BLaER1 treated with 17β-estradiol and CSF1 and Interleukin-3, amounts not matched to agents 10 nM and 100 nM (cell line): ENCODE data around the gene CFAP157.

Experiments
- H3K27ac ChIP-seq, 11 experiments: shearing (Covaris generic); formaldehyde crosslinking; 2 replicates each; pipeline ENCODE4 v1.8.1; 2022
- H3K27me3 ChIP-seq, 11 experiments: shearing (Covaris generic); formaldehyde crosslinking; 2 replicates each; pipeline ENCODE4 v1.8.1; 2022
- H3K36me3 ChIP-seq, 11 experiments: shearing (Covaris generic); formaldehyde crosslinking; 2 replicates each; pipeline ENCODE4 v1.8.1; 2022
- H3K4me1 ChIP-seq, 10 experiments: shearing (Covaris generic); formaldehyde crosslinking; 2 replicates each; pipeline ENCODE4 v1.8.1; 2022
- H3K4me2 ChIP-seq, 11 experiments: shearing (Covaris generic); formaldehyde crosslinking; 2 replicates each; pipeline ENCODE4 v1.8.1; 2022
- H3K4me3 ChIP-seq, 10 experiments: shearing (Covaris generic); formaldehyde crosslinking; 2 replicates each; pipeline ENCODE4 v1.8.1; 2022
- H3K9ac ChIP-seq, 11 experiments: shearing (Covaris generic); formaldehyde crosslinking; 2 replicates each; pipeline ENCODE4 v1.8.1; 2022
- H3K9me3 ChIP-seq, 11 experiments: shearing (Covaris generic); formaldehyde crosslinking; replicated peaks in 1 of 11; 2 replicates each; pipeline ENCODE4 v1.8.1; 2022
- H4K20me1 ChIP-seq, 11 experiments: shearing (Covaris generic); formaldehyde crosslinking; 2 replicates each; pipeline ENCODE4 v1.8.1; 2022
- Cebpa-rat ChIP-seq, 11 experiments: shearing (Covaris generic); IDR thresholded peaks; 2 replicates each; pipeline ENCODE4 v1.8.1; 2022

The CFAP157 gene

GRCh38 chr9:127706836-127707241 is at the start of gene CFAP157:
CFAP157 (plus strand) TSS chr9:127706988; CDS start chr9:127707032, 44 bp downstream.
- H3K27ac ChIP-seq, result no peak within 1 kb of the TSS
- no peak within 1 kb of the TSS for H3K9ac ChIP-seq
- H3K27me3 ChIP-seq, result no peaks in the 10 kb centered on the region
- no peak within 1 kb of the TSS for H3K4me3 ChIP-seq
- H3K4me1 ChIP-seq, result peaks cover 21 to 35% (median 30%) of the 10 kb centered on the region in 10 experiments
- no peak for TF ChIP-seq Cebpa-rat (IDR thresholded peaks at IDR 0.05)
- H3K9me3 ChIP-seq, result peaks cover 0 to 9% (median 0%) of the 10 kb centered on the region in 11 experiments; a peak in 6 of 22 replicates
- peaks cover 0 to 50% (median 22%) of the 10 kb centered on the region in 11 experiments; a peak in 19 of 22 replicates for H4K20me1 ChIP-seq
- peaks cover 0 to 5% (median 0%) of the 10 kb centered on the region in 11 experiments; a peak in 2 of 22 replicates for H3K36me3 ChIP-seq
- peak within 1 kb of the TSS in 10 of 11 experiments; percentile 3 to 60 (median 46); a peak in 19 of 22 replicates for H3K4me2 ChIP-seq

- no peak overlapping the region for H3K9ac ChIP-seq
- H3K27me3 ChIP-seq, result no peaks in the 10 kb centered on the region
- peaks cover 0 to 12% (median 7%) of the 10 kb centered on the region in 10 experiments; a peak in 9 of 20 replicates for H3K4me1 ChIP-seq
- no peak for TF ChIP-seq Cebpa-rat (IDR thresholded peaks at IDR 0.05)
- peaks cover 0 to 55% (median 16%) of the 10 kb centered on the region in 11 experiments; a peak in 14 of 22 replicates for H3K36me3 ChIP-seq
- H3K4me2 ChIP-seq, result no peak overlapping the region
- no peaks in the 10 kb centered on the region; a peak in 1 of 22 replicates for H4K20me1 ChIP-seq
- H3K27ac ChIP-seq, result no peak overlapping the region
- no peaks in the 10 kb centered on the region for H3K9me3 ChIP-seq
- H3K4me3 ChIP-seq, result no peak overlapping the region
Measured at GRCh38 chr9:127658428-127658827, 48.4 kb upstream of the CFAP157 start.

- H3K36me3 ChIP-seq, result peaks cover 7 to 66% (median 25%) of the 10 kb centered on the region in 11 experiments; a peak in 17 of 22 replicates
- no peak for TF ChIP-seq Cebpa-rat (IDR thresholded peaks at IDR 0.05)
- H3K4me1 ChIP-seq, result peaks cover 0 to 12% (median 7%) of the 10 kb centered on the region in 10 experiments; a peak in 9 of 20 replicates
- H3K4me2 ChIP-seq, result no peak overlapping the region
- H3K9ac ChIP-seq, result no peak overlapping the region
- no peak overlapping the region for H3K4me3 ChIP-seq
- H4K20me1 ChIP-seq, result no peaks in the 10 kb centered on the region; a peak in 1 of 22 replicates
- no peaks in the 10 kb centered on the region for H3K27me3 ChIP-seq
- no peaks in the 10 kb centered on the region for H3K9me3 ChIP-seq
- no peak overlapping the region for H3K27ac ChIP-seq
Measured at GRCh38 chr9:127660886-127661741, 45.7 kb upstream of the CFAP157 start.

GRCh38 chr9:127662617-127663016 is 44.2 kb upstream of the CFAP157 start:
- no peak overlapping the region for H3K9ac ChIP-seq
- H3K4me3 ChIP-seq, result no peak overlapping the region
- no peaks in the 10 kb centered on the region; a peak in 1 of 22 replicates for H4K20me1 ChIP-seq
- no peak overlapping the region for H3K4me2 ChIP-seq
- TF ChIP-seq Cebpa-rat (IDR thresholded peaks at IDR 0.05), result no peak
- H3K27ac ChIP-seq, result no peak overlapping the region
- H3K27me3 ChIP-seq, result no peaks in the 10 kb centered on the region
- H3K9me3 ChIP-seq, result no peaks in the 10 kb centered on the region
- H3K36me3 ChIP-seq, result peaks cover 7 to 70% (median 25%) of the 10 kb centered on the region in 11 experiments; a peak in 17 of 22 replicates
- peaks cover 0 to 4% (median 0%) of the 10 kb centered on the region in 10 experiments; a peak in 1 of 20 replicates for H3K4me1 ChIP-seq

DNA sequence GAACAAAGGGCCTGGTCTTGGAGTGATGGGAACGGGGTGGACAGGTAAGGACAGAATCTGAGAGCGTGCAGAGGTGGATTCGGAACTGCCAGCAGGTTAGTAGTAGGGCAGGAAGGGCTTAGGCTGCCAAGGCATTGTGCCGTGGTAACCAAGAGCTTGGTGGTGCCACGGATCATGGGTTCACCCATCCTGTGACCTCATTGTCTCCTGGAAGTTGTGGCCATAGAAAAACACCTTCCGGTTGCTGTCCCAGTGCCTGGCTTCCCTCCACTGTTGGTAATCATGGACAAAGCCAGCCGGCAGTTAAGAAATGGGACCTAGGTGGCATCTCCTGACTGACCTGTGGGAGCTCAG is 42.5 kb upstream of the CFAP157 start:
- no peak for TF ChIP-seq Cebpa-rat (IDR thresholded peaks at IDR 0.05)
- Histone ChIP-seq H3K27ac (no peak overlapping the region), H4K20me1 (no peaks in the 10 kb centered on the region; a peak in 1 of 22 replicates), H3K36me3 (peaks cover 7 to 69% (median 25%) of the 10 kb centered on the region in 11 experiments; a peak in 17 of 22 replicates), H3K9me3 (no peaks in the 10 kb centered on the region), H3K4me2 (no peak overlapping the region), H3K4me1 (peaks cover 0 to 4% (median 0%) of the 10 kb centered on the region in 10 experiments; a peak in 1 of 20 replicates), H3K27me3 (no peaks in the 10 kb centered on the region), H3K9ac (no peak overlapping the region), H3K4me3 (no peak overlapping the region)

GRCh38 chr9:127664678-127665507 is 41.9 kb upstream of the CFAP157 start:
- H3K36me3 ChIP-seq, result peaks cover 7 to 67% (median 25%) of the 10 kb centered on the region in 11 experiments; a peak in 17 of 22 replicates
- no peak overlapping the region for H3K4me2 ChIP-seq
- H3K9ac ChIP-seq, result no peak overlapping the region; a peak in 1 of 22 replicates
- no peak overlapping the region for H3K4me3 ChIP-seq
- H4K20me1 ChIP-seq, result no peaks in the 10 kb centered on the region; a peak in 1 of 22 replicates
- peaks cover 0 to 4% (median 0%) of the 10 kb centered on the region in 10 experiments; a peak in 1 of 20 replicates for H3K4me1 ChIP-seq
- no peak for TF ChIP-seq Cebpa-rat (IDR thresholded peaks at IDR 0.05)
- no peaks in the 10 kb centered on the region for H3K27me3 ChIP-seq
- no peak overlapping the region for H3K27ac ChIP-seq
- H3K9me3 ChIP-seq, result no peaks in the 10 kb centered on the region

GRCh38 chr9:127667127-127667844 is 39.5 kb upstream of the CFAP157 start:
- Histone ChIP-seq H4K20me1 (peaks cover 0 to 6% (median 0%) of the 10 kb centered on the region in 11 experiments; a peak in 1 of 22 replicates), H3K4me1 (no peaks in the 10 kb centered on the region; a peak in 1 of 20 replicates), H3K4me2 (no peak overlapping the region), H3K9ac (no peak overlapping the region), H3K27me3 (no peaks in the 10 kb centered on the region), H3K9me3 (no peaks in the 10 kb centered on the region), H3K27ac (no peak overlapping the region), H3K4me3 (no peak overlapping the region), H3K36me3 (peaks cover 10 to 73% (median 34%) of the 10 kb centered on the region in 11 experiments; a peak in 18 of 22 replicates)
- no peak for TF ChIP-seq Cebpa-rat (IDR thresholded peaks at IDR 0.05)

DNA sequence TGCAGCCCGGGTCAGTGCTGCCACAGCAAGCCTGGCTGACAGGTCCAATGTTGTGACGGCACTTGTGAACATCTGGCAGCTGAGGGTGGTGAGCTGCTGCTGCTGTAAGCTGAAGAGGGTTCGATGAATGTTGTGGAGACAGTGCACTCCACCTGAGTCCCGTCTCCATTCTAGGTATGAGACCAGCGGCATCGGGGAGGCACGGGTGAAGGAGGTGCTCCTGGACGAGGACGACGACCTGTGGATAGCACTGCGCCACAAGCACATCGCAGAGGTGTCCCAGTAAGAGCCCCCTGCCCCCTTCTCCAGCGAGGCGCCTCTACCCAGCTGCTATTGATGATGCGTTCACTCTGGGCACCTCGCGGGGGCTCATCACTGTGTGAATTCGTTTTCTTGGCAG is 38.9 kb upstream of the CFAP157 start:
- no peak overlapping the region for H3K27ac ChIP-seq
- H4K20me1 ChIP-seq, result peaks cover 0 to 6% (median 0%) of the 10 kb centered on the region in 11 experiments; a peak in 1 of 22 replicates
- H3K4me1 ChIP-seq, result no peaks in the 10 kb centered on the region; a peak in 1 of 20 replicates
- H3K4me3 ChIP-seq, result no peak overlapping the region
- no peak overlapping the region for H3K4me2 ChIP-seq
- no peak overlapping the region for H3K9ac ChIP-seq
- no peaks in the 10 kb centered on the region for H3K27me3 ChIP-seq
- H3K36me3 ChIP-seq, result peaks cover 13 to 74% (median 37%) of the 10 kb centered on the region in 11 experiments; a peak in 18 of 22 replicates
- TF ChIP-seq Cebpa-rat (IDR thresholded peaks at IDR 0.05), result no peak
- no peaks in the 10 kb centered on the region for H3K9me3 ChIP-seq
